Activated T-helper 1 cell treated with Interleukin-2 at 50 U/mL for 16 hours (primary cell): Measurements from ENCODE around the gene PBX1.
"Not testable (repeated sequence)": the region's sequence is repeated elsewhere in the genome, so short reads cannot be mapped to it uniquely, and the experiment has no call there.

ENCODE experiments used
- DNase-seq: peaks from one replicate; pipeline ENCODE4 v3.0.0-alpha.2; 2020; ENCODE audit warnings: low read depth

Gene PBX1

DNA sequence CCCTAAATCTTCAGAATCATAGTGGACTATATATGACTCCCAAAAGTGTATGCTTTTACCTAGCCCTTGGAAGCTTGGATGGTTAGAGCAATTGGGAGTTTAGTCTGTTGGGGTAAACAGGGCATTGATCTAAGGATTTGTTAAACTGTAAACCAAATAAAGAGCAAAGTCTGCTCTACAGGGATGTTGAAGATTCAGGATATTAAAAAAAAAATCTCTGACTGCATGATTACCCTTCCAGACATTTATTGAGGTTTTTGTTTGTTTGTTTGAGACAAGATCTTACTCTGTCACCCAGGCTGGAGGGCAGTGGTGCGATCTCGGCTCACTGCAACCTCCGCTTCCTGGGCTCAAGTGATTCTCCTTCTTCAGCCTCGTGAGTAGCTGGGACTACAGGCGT, 31.6 kb downstream of the PBX1 start:
- no peak for DNase-seq

DNA sequence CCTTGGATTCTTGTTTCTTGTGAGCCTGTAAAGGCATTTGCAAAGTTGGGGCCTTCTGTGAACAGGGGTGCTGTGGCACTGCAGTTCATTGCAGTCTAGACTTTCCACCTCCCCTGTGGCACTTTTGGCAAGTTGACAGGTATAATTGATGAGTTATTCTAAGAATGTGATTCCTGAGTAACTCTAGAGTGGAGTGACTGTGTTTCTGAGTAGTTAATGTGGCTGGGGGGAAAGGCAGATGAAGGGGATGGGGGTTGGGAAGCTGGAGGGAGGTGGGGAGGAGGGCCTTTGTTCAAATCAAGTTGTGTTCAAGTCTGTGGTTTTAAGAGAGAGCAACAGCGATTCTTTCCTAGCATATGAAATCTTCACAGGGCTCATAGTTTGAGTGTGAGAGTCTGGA, 32.9 kb downstream of the PBX1 start:
- no peak for DNase-seq

DNA sequence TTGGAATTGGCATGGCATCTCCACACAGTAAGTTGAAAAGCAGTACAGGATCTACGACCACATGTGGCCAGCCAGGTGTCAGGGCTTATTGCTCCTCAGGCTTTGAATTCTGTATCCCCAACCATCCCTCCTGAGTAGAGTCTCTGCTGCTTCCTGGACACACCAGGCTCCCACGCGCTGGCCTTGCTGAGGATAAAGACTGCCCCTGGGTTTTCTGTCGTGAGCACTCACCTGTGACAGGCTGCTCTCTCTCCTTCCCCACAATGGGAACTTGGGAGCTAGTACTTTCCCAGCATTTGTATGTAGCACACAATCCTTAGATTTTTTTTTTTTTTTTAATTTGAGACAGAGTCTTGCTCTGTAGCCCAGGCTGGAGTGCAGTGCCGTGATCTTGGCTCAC, 33.6 kb downstream of the PBX1 start:
- no peak for DNase-seq

DNA sequence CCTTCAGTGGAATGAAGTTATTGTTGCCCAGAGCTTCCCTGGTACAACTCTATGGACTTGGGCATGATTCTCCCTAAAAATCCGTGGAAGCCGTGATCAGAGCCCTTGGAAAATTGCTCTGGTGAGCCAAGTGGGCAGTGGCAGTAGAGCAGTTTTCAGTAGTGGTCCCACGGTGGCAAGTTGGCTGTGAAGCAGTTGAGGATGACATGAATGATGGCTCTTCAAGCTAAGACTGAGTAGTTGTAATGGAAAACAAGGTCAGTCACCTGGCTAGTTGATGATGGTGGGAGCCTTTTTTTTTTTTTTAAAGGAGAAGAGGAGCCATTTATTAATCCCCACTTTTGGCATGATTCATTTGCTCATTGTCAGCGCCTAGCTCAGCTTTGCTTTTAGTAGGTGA, 36.2 kb downstream of the PBX1 start:
- no peak for DNase-seq

DNA sequence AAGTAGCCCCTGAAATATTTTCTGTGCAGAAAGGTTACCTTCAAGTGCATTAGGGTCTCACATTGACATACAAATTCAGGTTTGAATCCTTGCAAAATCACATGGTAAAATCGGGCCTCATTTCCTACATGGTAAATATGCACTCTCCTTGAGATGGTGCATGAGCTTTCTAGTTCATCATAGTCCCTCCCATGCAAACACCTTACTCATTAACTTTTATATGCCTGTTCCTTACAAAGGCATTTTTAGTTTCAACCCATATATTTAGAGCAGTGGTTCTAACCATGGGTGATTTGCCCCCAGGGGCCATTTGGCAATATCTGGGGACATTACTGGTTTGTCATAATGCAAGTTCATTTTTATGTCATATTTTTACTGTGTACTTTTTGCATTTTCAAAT, 37.2 kb downstream of the PBX1 start:
- DNase-seq = no peak

DNA sequence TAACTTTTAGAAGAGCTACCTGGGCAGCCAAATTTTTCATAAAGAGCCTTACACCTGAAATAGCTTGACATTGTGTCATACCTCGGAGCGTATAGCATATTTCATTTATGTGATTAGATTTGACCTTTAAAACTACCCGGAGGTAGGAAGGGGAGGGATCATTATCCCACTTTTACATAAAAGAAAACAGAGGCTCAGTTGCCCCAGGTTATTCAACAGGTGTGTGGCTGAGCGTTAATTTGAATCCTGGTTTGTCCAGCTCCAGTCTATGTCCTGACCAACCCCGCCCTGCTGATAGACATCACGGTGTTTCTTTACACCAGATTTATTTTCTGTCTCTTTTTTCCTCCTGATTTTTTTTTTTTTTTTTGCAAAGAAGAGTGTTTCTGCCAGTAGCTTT, 39.7 kb downstream of the PBX1 start:
- DNase-seq = no peak

DNA sequence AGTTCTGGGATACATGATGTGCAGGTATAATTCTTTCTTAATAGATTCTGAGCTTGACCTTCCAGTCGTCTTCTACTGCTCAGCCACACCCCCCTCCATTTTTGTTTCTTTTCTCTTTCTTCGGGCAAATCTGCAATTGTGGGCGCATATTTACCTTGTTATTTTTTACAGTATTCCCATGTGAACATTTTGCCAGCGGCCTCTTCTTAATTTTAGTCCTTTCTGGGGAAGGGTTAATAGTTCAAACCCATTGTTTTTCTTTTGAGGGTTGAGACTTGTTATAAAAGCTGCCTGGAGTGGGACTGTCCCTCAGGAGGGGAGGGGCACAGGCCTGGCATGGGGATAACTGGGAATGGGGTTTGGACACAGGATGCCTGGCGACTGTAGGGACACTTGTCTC, 40.3 kb downstream of the PBX1 start:
- DNase-seq = no peak

DNA sequence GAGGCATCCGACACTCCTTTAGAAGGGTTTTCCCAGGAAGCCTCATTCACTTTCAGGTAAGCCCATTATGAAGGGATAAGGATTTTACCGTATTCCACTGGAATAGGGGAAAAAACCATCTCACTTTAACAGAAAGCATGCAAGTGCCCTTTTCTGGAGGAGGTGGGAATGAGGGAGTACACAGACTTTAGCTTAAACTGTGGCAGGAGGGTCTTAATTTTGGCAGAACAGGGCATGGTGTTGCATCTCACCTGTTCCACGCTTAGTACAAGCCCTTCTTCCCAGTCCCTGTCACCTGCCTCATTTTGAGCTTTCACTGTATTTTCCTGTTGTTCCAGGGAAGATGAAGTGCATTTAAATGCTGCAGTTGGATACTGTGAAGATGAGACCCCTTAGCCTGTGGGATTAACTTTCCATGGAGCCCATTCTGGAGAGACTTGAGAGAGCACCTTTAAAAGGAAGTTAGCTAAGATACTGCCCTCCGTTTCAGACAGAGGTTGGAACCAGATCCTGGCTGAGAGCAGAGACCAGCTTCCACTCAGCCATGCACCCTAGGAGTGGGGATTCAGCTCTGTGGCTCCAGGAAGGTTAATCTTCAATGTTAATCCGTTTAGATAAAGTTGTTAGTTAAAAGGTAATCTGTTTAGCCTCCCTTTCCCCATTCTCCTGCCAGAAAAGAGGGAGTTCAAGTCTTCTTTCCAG, 42.6 kb downstream of the PBX1 start:
- no peak for DNase-seq

DNA sequence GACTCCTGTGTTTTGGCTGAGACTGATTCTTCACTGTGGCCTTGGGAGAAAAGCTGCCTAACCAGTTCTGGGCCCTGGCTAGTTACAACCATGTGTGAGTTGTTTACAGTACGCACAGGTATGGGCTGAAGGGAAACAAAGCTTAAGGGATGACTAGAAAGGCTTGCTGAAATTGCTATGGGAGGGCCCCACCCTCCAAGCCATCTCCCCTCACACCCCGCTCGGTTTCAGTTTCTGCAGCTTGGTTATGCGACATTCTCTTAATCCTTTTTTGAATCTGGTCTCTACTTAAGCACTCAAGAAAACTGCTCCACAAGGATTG, 43.1 kb downstream of the PBX1 start:
- DNase-seq = no peak

DNA sequence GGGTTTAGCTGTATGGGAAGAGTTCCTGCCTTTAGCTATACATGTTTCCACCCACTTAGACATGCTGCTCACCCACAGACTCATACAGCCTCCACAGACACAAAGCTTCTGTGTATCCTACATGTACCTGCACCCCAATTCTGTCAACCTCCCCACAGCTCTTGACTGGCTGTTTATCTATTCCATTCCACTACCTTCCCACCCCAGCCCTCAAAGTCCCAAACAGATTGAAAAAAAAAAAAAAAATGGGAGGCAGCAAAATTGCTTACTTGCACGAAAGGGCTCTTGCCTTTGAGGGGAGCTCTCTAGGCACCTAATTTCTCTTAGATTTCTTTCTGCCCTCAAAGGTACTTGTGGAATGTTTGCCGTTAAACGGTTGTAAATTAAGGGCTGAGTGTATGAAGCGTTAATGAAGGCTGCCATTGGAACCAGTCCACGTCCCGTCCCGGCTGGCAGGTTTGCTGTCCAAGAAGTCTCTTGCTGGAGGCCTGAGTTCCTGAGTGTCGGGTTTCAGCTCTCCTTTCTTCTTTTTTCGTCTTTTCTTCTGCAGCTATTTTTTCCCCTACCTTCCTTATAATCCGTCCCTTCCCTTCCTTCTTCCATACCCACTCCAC, 43.6 kb downstream of the PBX1 start:
- DNase-seq = no peak

DNA sequence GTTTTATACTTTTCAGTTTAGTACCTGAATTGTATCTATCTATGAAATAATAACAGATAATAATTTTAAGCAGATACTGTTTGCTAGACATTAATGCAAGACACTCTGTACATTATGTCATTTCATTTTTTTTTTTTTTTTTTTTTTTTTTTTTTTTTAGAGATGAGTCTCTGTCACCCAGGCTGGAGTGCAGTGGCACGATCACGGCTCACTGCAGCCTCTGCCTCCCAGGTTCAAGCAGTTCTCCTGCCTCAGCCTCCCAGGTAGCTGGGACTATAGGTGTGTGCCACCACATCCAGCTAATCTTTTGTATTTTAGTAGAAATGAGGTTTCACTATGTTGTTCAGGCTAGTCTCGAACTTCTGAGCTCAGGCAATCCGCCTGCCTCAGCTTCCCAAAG, 44.8 kb downstream of the PBX1 start:
- DNase-seq = not testable (repeated sequence)

DNA sequence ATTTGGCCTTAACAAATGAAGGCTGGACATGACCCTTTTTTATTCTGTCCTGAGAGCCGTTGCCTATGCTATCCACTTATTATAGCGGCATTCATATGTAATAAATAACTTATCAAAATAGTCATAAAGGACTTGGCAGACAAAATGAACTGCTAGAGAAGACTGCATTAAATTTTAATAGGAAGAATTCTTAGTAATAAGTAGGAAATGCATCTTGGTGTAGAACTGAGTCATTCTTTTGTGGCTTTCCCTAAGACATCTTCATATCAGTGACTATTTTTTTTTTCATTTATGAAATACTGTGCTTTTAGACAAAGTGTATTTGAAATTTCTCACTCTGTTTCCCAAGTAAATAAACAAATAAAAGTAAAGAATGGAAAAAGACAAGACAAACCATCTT, 45.6 kb downstream of the PBX1 start:
- no peak for DNase-seq

DNA sequence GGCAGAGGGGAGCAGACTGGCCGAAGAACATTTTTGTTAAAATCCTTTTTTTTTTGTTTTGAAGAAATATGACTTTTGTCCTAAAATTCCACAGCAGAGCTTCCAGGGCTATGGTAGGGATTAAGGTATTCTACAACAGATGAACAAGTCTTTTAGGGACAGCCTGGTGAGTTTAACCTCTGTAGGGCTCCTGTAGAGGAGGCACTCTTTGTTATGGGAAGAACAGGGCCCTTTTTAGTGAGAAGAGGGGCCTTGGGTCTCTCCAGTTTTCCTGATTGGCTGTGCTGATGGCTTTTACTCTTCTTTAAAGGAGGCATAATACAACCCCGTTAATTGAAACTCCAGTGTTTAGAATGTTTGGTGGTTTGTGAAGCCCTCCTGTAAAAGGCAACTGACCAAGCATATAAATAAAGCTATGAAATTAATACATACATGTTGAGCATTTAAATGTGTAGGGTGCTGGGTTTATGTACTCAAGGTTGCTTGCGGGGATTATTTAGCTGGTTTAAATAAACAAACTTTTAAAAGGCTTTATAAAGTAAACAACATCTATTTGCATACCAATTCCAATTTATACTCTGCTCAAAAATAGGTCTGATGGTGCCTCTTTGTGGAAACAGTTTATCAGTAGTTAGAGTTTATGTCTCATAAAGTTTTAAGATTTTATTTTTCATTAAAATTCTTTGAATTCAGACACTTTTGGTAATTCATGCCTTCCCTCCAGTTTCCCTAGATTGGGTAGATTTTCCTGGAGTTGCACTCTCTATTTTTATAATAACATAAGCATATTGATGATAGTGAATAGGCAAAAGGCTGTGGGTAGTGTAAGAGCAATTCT, 46.5 kb downstream of the PBX1 start:
- DNase-seq = no peak

DNA sequence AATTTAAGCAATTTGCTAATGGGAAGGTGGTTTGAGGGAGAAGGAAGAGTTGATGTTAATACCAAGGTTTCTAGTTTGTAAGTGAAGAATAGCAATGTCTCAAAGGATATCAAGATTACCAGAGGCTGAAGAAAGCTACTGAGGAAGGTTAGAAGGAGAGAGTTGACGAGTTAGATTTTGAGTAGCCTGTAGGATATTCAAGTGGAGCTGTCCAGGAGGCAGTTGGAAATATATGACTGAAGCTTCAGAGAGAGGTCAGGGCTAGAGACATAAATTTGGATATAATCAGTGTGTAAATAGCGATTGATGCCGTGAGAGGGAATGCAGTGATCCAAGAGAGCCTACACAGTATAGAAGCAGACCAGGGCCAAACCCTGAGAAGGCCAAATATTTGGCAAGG, 48.4 kb downstream of the PBX1 start:
- DNase-seq = no peak

DNA sequence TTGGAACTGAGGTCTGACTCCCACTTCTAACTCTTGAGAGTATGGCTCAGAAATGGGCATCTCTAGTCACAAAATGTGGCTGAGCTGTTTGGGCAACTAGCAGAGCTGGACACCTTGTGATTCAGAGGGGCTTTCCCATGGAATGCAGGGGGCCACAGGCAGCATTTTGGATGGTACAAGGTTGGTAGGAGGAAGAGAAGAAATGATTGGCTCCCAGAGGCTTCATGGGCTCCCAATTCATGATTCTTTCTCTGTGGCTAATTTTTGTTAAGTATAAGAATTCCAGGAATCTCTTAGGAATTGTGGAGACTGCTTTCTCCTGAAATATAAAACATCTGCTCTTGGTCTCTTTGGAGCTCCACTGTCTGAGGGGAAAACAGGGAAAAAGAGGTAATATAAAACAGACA, 49.7 kb downstream of the PBX1 start:
- no peak for DNase-seq

DNA sequence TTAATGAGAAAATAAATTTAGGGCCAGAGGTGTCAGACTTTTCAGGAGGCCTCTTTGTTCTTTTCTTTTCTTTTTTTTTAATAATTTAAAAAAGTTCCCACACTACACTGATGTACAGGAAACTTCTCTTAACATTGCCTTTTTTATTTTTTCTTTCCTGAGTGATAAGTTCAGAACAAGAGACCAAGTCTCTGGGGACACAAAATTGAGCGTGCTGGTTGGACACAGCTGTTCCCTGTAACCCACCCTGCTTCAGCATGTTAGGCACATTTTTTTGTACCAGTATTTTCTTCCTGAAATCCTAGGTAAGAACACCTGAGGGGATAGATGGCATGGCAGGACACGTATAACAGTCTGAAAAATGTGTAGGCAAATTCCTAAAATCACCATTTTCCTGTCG, 50.1 kb downstream of the PBX1 start:
- DNase-seq = no peak

DNA sequence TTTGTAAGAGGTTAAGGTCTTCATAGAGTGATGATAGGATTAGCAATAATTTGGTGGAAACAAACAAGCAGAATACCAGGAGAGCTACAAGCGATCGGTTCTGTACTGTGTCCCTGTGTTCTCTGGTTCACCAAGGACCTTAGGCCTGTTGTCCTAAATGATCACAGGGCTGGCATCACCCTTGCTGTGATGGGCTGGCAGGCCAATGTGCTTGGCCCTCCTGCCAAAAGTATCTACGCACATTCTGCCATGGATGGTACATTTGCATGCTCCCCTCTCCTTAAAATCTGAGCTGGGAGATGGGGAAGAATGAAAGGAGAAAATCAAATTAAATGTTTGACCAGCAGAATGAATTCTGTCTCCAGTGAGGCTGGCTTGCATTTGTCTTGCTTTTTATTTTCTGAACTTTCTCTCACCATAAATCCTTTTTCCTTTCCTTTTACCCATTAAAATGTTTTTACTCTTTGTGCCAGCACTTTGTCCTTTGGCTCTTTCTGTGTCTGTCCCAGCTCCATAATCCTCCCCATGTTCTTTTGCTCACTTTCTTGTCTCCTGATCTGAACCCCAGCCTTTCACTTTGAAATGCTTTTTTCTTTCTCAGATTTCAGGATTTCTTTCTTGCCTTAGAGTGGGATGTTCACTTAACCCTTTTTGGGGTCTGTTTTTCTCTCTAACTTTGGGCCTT, 51.7 kb downstream of the PBX1 start:
- DNase-seq = no peak

DNA sequence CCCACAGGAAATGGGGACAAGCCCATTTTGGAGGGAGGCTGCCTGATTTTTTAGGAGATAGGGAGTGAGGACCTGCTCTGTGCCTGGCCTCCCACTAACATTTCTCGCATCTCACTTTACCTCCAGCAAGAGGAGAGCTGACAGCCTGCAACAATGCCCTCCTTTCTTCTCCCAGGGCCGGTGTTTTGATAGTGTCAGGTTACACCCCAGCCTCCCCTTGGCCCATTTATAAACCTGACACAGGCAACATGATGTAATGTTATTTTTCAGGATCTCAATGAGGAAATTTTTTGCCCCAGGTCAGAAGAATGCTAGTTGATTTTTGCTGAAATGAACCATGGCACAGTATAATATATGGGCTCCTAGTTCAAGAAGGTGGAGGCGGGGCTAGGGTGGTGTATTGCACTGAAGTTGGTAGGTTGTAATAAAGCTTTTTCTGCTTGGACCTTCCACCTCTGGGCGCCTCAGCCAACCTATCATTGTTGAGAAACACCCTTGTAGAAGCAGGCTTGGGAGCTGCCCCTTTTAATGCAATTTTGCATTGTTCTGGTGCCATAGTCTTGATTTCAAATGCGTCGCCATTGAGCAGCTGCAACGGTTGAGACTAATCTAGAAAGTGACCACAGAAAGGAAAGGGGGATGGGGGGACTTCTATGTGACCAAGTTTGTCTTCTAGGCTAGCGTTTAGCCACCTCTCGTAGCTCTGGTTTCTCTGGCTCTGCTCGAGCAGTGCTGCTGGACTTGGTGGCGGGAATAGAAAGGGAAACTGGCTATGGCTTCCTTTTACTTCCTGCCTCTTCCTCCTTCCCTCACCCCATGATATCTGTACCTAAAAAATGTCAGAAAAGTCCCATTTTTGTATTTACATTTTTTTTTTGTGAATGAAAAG, 53.0 kb downstream of the PBX1 start:
- DNase-seq = no peak

DNA sequence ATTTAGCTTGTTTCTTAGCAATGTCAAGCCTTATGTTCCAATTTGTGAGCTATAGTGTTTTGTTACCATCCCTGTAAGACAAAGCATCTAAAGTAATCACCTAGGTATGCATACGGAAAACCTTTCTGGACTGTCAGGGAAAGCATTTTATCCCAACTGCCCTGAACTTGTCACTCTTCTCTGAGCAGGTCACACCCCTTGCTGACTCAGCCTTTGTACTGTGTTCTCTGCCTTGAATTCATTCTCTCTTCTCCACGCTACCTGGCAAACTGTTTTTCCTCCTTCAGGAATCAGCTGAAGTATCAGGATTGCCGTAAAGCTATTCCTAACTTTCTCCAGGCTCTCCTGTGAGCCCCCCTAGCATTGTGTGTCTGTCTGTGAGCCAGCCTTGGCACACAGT, 54.2 kb downstream of the PBX1 start:
- DNase-seq = no peak

DNA sequence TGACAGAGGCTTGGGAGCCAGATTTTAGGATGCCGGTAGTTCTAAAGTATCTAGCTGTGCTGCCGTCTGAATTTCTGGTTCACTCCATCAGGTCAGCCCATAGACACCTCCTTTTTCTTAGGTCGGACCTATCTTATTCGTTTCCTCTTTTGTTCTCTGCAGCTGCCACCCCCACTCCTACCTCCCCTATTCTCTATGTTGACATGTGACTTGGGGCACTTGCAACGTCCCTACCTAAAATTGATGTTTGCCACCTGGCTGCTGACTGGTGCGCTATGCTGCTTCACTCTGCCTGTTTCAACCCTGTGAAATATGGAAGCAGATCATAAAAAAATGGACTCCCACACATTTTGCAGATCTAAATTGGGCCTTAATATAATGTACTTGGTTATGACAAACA, 55.3 kb downstream of the PBX1 start:
- DNase-seq = no peak

DNA sequence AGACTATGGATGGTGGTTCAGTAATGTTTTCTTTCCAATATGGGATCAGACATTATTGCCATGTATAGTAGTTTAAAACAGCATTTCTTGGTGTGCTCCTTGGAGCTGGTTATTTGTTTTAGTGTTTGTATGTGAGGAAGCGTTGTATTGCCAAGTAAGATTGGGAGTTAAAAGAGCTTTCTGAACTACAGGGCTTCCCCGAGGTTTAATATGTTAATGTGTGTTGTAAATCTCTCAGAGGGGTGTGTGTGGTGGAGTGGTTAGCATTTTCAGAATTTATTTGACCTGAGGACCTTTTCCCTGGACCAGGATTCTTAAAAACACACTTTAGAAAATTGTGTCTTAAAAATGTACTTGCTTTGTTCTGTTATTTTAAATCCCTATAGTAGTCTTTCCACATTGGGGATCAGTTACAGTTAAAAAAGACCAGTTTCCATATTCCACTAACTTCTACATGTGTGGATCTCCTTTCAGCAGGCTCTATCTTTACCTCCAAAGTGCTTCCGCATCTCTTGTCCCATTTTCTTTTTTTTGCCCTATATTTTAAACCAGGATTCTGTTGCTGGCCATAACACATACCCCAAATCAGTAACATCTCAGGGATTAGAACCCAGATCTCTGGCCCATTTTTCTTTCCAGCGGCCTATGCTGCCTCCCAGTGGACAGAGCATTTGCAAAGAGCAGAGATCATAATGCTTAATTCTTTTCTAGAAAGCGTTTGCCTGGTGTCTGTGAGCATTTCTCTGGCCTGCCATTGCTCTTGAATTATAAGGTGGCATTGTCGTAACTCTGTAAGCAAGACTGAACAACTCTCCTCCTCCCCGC, 58.6 kb downstream of the PBX1 start:
- DNase-seq = no peak
